Left hindlimb (tissue), 1 donor: Measurements from ENCODE around the gene SPRR2D.
"Not testable (repeated sequence)": the region's sequence is repeated elsewhere in the genome, so short reads cannot be mapped to it uniquely, and the experiment has no call there.

Experiments used
- DNase-seq: peaks from one replicate; pipeline ENCODE4 v3.0.0-alpha.2; 2018

Gene SPRR2D

DNA sequence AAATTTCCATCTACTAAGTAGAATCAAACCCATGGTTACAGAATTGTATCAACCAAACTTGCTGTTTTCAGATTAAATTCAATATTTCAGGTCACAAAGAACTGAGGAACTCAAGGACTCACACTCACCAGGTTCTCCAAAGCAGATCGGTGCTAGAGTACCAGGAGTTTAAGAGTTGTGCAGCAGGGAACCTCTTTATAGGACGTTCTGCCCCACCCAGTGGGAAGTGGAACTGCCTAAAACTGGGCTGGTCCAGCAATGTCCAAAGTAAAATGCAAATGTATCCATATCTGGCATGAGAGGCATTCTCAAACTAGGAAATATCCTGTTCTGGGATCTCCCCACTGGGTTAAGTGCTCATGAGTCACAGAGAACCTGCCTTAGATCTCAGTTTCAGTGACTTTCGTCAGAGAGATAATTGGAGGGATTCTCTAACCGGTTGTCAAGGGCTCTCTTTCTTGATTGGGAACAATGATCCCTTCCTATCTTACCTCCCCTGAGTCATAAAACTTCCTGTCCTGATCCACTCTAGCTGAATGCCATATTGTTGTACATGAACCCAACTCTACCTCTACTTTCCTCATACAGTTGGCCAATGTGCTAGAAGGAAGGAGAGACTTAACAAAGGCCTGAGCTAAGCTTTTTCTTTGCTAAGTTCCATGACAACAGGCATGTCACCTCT lies at the start of gene SPRR2D:
TSS of gene SPRR2D (minus strand) at position 171 of the 682 bp plus-strand sequence. CDS start 774 bp downstream, outside the sequence.
- DNase-seq: no peak

GRCh38 chr1:153087652-153088051 lies 46.7 kb upstream of the SPRR2D start:
- DNase-seq: no peak

DNA sequence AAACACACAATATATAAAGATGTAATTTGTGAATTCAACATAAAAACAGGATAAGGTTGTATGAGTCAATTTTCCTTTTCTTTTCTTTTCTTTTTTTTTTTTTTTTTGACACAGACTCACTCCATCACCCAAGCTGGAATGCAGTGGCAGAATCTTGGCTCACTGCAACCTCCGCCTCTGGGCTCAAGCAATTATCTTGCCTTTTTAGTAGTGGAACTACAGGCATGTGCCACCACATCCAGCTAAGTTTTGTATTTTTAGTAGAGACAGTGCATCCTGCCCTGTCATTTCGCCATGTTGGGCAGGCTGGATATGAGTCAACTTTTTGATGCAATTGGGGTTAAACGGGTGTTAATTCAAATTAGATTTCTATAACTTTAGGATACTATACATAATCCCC lies 40.8 kb upstream of the SPRR2D start:
- no peak for DNase-seq

DNA sequence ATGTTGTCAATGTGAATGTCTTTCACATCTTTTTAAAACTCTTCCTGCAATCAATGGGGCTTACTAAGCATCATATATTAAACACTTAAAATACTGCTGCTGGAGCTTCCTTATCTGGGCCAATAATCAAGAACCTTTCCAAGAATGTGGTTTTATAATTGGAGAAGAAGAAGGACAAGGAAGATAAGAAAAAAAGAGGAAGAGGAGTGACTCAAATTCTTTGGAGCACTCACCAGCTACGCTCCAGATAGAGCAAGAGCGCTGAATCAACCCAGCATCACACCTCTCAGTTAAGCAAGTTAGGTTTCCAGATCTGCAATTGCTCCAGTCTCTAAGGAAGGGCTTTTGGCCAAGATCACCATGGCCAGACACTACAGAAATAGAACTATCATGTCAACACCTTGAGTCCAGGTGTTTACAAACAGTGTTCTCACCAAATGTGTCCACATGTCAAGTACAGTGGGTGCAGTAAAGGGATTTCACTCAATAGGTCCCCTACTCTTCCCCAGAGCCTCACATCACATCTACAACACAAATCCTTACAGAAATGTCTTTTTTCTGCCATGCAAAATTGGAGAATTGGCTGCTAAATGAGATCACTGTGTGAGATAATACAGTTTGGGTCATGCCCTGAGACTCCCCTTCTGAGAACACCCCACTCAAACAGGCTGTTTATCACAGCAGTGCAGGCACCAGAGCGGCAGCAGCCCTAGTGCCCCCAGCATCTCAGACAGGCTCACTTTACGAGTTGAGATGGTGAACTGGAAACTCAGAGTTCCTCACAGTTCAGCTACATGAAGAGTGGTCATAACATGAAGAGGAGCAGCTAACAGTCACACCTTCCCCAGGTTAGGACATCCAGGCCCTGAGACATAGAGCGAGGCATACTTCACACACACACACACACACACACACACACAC lies 32.1 kb upstream of the SPRR2D start:
- no peak for DNase-seq

GRCh38 chr1:153071511-153071910 lies 30.6 kb upstream of the SPRR2D start, which contains the start of gene SPRR2B:
SPRR2B (minus strand) TSS chr1:153071611; CDS start chr1:153070839, 772 bp downstream.
- DNase-seq: no peak

GRCh38 chr1:153070243-153070642 lies 29.3 kb upstream of the SPRR2D start:
- DNase-seq: no peak

DNA sequence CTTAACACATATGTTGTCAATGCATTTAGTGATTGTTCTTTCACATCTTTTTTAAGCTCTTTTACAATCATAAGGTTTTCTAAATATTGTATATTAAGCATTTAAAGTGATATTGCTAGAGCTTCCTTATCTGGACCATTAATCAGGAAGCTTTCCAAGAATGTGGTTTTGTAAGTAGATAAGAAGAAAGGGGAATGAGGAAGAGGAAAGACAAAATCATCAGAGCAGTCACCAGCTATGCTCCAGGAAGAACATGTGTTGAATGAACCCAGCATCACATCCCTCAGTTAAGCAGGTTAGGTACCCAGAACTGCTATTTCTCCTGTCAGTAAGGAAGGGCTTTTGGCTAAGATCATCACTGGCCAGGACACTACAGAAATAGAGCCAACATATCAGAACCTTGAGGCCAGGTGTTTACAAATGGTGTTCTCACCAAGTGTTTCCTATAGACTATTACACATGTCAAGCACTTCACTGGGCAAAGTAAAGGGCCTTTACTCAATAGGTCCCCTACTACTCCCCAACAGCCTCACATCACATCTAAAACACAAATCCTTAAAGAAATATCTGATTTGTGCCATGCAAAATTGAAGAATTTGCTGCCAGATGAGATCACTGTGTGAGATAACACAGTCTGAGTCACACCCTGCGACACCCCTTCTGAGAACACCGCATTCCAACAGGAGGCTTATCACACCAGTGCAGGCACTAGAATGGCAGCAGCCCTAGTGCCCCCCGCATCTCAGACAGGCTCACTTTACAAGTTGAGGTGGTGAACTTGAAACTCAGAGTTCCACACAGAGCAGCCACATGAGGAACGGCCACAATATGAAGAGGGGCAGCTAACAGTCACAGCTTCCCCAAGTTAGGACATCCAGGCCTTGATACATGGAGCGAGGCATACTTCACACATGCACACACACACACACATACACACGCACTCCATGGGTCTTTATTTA lies 18.2 kb upstream of the SPRR2D start:
- no peak for DNase-seq

GRCh38 chr1:153058154-153058553 lies 17.2 kb upstream of the SPRR2D start:
- no peak for DNase-seq

DNA sequence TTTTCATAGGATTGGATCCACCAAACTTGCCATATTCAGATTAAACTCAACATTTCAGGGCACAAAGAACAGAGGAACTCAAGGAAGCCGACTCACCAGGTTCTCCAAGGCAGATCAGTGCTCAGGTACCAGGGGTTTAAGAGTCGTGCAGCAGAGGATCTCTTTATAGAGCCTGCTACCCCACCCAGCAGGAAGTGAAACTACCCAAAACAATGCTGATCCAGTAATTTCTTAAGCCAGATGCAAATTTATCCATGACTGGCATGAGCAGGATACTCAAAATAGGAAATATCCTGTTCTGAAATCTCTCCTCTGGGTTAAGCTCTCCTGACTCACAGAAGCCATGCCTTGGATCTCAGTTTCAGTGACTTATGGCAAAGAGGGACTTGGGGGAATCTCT lies 16.5 kb upstream of the SPRR2D start, which contains the start of gene SPRR2A:
TSS of gene SPRR2A (minus strand) at position 138 of the 400 bp plus-strand sequence. CDS start 777 bp downstream, outside the sequence.
- no peak for DNase-seq

GRCh38 chr1:153056111-153056510 lies 15.2 kb upstream of the SPRR2D start:
- DNase-seq: not testable (repeated sequence)

DNA sequence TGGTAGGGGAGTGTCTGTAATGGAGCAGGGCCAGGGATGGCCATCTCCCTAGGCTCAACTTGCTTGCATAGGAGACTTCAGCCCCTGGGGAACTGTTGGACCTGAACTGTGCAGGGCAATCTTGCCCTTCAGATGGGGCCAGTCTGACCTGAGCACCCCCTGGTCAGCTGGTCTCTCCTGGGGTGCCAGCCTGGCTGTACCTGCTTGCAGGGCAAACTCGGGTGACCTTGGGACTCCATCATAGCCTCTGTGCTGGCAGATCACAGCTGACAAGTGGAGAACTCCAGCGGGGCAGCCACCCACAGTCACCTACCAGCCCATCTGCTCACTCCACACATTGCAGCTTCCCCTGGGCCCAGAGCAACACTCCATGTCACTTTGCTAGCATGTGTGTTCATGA lies 8.3 kb upstream of the SPRR2D start:
- no peak for DNase-seq

DNA sequence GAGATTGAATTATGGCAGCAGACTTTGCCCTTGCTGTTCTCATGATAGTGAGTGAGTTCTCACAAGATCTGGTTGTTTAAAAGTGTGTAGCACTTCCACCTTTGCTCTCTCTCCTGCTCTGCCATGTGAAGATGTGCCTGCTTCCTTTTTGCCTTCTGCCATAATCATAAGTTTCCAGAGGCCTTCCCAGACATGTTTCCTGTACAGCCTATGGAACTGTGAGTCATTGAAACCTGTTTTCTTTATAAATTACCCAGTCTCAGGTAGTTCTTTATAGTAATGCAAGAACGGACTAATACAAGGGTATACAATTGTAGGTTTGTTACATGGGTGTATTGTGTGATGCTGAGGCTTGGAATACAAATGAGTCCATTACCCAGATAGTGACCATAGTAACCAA lies 5.7 kb downstream of the SPRR2D start:
- DNase-seq: no peak

DNA sequence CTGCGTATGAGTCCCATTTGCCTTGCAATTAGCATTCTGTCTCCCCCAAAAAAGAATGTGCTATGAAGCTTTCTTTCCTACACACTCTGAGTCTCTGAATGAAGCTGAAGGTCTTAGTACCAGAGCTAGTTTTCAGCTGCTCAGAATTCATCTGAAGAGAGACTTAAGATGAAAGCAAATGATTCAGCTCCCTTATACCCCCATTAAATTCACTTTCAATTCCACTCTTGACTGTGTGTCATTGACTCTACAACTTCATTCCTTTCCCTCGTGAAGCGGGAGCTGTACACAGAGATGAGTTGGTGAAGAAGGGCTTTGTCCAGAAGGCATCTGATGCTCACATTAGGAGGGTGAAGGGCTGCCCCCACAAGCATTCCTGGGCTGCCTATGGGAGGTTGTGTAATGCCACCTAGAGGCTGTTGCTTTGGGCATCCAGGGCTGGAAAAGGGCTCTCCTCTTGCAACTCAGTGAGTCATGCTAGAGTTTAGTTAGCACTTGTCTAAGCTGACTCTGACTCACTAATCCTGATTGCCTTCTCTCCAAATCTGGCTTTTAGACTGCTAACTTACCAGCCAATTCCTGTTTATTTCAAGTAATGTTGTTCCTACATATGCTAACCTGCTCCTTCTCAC lies 8.1 kb downstream of the SPRR2D start:
- DNase-seq: no peak

DNA sequence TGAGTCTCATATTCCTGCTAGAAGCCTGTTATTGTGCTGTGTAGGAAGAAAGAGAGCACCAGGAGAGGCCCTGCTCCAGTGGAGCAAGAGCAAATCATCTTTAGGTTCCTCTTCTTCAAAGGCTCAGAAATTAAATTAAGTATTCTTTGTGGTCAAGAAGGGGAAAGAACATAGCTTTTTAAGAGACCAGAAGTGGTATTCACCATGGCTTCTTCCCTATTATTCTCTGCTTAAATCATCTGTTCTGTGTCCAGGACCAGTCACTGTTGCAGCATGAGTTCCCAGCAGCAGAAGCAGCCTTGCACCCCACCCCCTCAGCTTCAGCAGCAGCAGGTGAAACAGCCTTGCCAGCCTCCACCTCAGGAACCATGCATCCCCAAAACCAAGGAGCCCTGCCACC lies 8.8 kb downstream of the SPRR2D start:
- no peak for DNase-seq

DNA sequence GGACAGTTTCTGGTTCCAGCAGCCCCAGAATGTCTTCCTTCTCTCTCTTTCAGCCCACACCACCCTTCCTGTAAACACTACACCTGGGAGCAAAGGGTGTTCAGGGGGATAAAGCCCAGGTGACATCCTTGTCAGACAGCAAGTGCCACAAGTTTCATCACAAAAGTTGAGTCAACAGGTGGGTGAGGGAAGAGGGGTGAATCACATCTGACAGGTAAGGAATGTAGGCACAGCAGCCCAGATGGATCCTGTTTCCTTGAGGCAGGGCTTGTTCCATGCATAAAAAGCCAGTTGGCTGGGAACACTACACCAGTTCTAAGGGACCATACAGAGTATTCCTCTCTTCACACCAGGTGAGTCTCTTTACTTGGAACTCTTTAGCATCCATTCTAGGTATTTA lies 10.0 kb downstream of the SPRR2D start, which contains the start of gene SPRR1B:
TSS of gene SPRR1B (plus strand) at position 309 of the 400 bp plus-strand sequence. CDS start 1,143 bp downstream, outside the sequence.
- DNase-seq: no peak

DNA sequence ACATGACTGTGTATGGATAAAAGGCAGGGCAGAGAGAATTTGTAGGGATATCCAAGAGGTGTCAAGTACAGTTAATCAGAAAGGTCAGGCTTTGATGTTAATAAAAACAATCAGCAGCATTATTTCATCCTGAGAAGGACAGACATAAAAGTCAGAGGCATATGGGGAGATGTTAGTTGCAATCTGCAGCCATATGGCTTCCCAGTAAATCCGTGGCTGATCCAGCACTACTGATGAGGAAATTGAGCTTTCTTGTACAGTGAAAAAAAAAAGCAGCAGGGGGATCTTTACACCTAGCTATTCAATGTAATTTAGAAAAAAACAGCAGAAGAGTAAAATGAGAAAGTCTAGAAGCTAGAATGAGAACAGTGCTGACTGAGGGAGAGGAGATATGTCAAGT lies 12.2 kb downstream of the SPRR2D start:
- no peak for DNase-seq

- DNase-seq: no peak
These were observed 15.1 kb downstream of the SPRR2D start for GRCh38 chr1:153025797-153026196.

DNA sequence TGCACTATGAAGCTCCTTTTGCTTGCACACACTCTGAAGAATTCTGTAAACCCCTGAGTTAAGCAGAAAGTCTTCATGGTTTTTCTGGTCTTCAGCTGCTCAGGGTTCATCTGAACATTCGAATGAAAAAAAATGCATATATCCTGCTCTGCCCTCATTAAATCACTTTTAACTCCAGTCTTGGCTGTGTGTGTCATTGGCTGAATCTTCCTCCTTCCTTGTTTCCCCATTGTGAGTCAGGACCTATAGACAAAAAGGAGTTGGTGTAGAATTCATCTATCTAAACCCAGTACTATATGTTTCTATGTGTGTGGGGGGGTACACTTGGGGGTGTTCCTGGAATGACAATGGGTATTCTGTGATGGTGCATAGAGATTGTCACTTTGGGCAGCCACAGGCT lies 16.5 kb downstream of the SPRR2D start:
- DNase-seq: no peak

DNA sequence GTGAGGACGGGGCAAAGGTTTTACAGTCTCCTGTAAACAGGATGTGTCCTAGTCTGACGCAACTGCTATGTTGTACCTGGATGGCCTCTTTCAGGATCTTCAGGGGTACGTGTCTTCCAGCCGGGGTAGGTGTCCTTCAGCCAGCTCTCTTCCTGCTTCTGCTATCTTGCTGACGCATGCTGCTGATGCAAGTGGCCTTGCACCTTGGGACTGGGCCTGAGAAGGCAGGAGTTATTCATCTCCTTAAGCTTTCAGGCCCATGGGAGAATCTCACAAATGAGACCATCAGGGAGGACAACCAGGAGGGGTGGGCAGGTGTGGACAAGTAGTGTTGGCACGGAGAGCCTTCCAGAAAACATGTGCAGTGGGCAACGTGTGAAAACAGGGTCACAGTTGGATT lies 17.8 kb downstream of the SPRR2D start:
- no peak for DNase-seq

DNA sequence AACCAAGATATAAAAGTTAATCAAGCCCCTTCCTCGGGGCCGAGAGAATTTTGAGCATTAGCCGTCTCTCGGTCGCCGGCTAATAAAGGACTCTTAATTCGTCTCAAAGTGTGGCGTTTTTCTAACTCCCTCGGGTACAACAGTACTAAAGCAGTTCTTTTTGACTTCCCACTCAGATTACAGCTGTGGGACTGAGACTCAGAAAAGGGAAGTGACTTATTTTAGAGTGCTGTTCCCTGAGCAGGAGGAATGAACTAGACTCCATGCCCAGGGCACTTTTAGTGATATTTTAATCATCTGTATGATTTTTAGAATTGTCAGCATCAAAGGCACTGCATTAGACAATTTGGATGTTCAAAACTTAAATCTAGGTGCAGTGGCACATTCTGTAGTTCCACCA lies 18.6 kb downstream of the SPRR2D start:
- not testable (repeated sequence) for DNase-seq

DNA sequence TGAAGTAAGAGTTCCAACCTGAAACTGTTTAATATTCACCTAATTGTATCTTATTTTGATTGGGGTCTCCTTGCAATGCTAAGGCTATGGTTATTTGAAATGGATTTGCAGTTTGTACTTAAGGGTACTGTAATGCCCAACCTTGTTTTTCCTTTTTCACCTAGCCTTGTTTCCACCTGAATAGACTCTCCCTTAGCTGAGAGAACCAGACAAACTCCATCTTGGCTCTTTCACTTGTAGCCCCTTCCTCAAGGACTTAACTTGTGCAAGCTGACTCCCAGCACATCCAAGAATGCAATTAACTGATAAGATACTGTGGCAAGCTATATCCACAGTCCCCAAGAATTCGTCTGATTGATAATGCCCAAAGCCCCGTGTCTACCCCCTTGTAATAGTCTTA lies 19.1 kb downstream of the SPRR2D start:
- not testable (repeated sequence) for DNase-seq

GRCh38 chr1:153011235-153011758 lies 29.6 kb downstream of the SPRR2D start:
- DNase-seq: not testable (repeated sequence)
